Measurements from ENCODE around the gene CCDC68.

The CCDC68 gene

GRCh38 chr18:54878659-54879358, 80.5 kb downstream of the CCDC68 start:
- Histone ChIP-seq H3K36me3 (ENCODE audit: control insufficient read depth, insufficient read depth, low read length) (no peaks in the 10 kb centered on the region), H3K4me3 (ENCODE audit: low read length) (no peak overlapping the region), H3K4me1 (ENCODE audit: control insufficient read depth, insufficient read depth, low read length) (no peaks in the 10 kb centered on the region), H3K27me3 (ENCODE audit: control insufficient read depth, insufficient read depth, low read length) (no peaks in the 10 kb centered on the region), H3K27ac (ENCODE audit: low read length) (no peak overlapping the region), H3K9me3 (ENCODE audit: control insufficient read depth, insufficient read depth, low read length) (no peaks in the 10 kb centered on the region)
- WGBS (ENCODE audit: insufficient coverage, insufficient read length), result no CpG with 5 or more reads among the region's 3 CpGs
- no peak for DNase-seq (ENCODE audit: low read depth, low spot score)

GRCh38 chr18:54878159-54878622, 81.1 kb downstream of the CCDC68 start:
- Histone ChIP-seq H3K4me1 (ENCODE audit: control insufficient read depth, insufficient read depth, low read length) (no peaks in the 10 kb centered on the region), H3K4me3 (ENCODE audit: low read length) (no peak overlapping the region), H3K36me3 (ENCODE audit: control insufficient read depth, insufficient read depth, low read length) (no peaks in the 10 kb centered on the region), H3K27me3 (ENCODE audit: control insufficient read depth, insufficient read depth, low read length) (no peaks in the 10 kb centered on the region), H3K27ac (ENCODE audit: low read length) (no peak overlapping the region), H3K9me3 (ENCODE audit: control insufficient read depth, insufficient read depth, low read length) (no peaks in the 10 kb centered on the region)
- no CpG with 5 or more reads among the region's 2 CpGs for WGBS (ENCODE audit: insufficient coverage, insufficient read length)
- no peak for DNase-seq (ENCODE audit: low read depth, low spot score)

- H3K4me1 ChIP-seq (ENCODE audit: control insufficient read depth, insufficient read depth, low read length), result no peaks in the 10 kb centered on the region
- H3K4me3 ChIP-seq (ENCODE audit: low read length), result no peak overlapping the region
- H3K9me3 ChIP-seq (ENCODE audit: control insufficient read depth, insufficient read depth, low read length), result no peaks in the 10 kb centered on the region
- no peak overlapping the region for H3K27ac ChIP-seq (ENCODE audit: low read length)
- H3K36me3 ChIP-seq (ENCODE audit: control insufficient read depth, insufficient read depth, low read length), result no peaks in the 10 kb centered on the region
- no CpG with 5 or more reads among the region's 1 CpG for WGBS (ENCODE audit: insufficient coverage, insufficient read length)
- H3K27me3 ChIP-seq (ENCODE audit: control insufficient read depth, insufficient read depth, low read length), result no peaks in the 10 kb centered on the region
- DNase-seq (ENCODE audit: low read depth, low spot score), result no peak
These were observed 82.2 kb downstream of the CCDC68 start for GRCh38 chr18:54877076-54877475.

GRCh38 chr18:54875063-54875462, 84.2 kb downstream of the CCDC68 start:
- DNase-seq (ENCODE audit: low read depth, low spot score), result no peak
- no peaks in the 10 kb centered on the region for H3K36me3 ChIP-seq (ENCODE audit: control insufficient read depth, insufficient read depth, low read length)
- no peaks in the 10 kb centered on the region for H3K4me1 ChIP-seq (ENCODE audit: control insufficient read depth, insufficient read depth, low read length)
- no CpG with 5 or more reads among the region's 3 CpGs for WGBS (ENCODE audit: insufficient coverage, insufficient read length)
- no peaks in the 10 kb centered on the region for H3K27me3 ChIP-seq (ENCODE audit: control insufficient read depth, insufficient read depth, low read length)
- H3K4me3 ChIP-seq (ENCODE audit: low read length), result no peak overlapping the region
- H3K27ac ChIP-seq (ENCODE audit: low read length), result no peak overlapping the region
- no peaks in the 10 kb centered on the region for H3K9me3 ChIP-seq (ENCODE audit: control insufficient read depth, insufficient read depth, low read length)

- no peaks in the 10 kb centered on the region for H3K36me3 ChIP-seq (ENCODE audit: control insufficient read depth, insufficient read depth, low read length)
These were observed 85.4 kb downstream of the CCDC68 start for GRCh38 chr18:54873884-54874255.

GRCh38 chr18:54872681-54873080, 86.6 kb downstream of the CCDC68 start:
- H3K9me3 ChIP-seq (ENCODE audit: control insufficient read depth, insufficient read depth, low read length), result no peaks in the 10 kb centered on the region

More at GRCh38 chr18:54873884-54874255, 85.4 kb downstream of the CCDC68 start:
- H3K27me3 ChIP-seq (ENCODE audit: control insufficient read depth, insufficient read depth, low read length), result no peaks in the 10 kb centered on the region
- H3K9me3 ChIP-seq (ENCODE audit: control insufficient read depth, insufficient read depth, low read length), result no peaks in the 10 kb centered on the region
- no peaks in the 10 kb centered on the region for H3K4me1 ChIP-seq (ENCODE audit: control insufficient read depth, insufficient read depth, low read length)
- DNase-seq (ENCODE audit: low read depth, low spot score), result no peak
- no peak overlapping the region for H3K4me3 ChIP-seq (ENCODE audit: low read length)
- no CpG with 5 or more reads among the region's 2 CpGs for WGBS (ENCODE audit: insufficient coverage, insufficient read length)
- H3K27ac ChIP-seq (ENCODE audit: low read length), result no peak overlapping the region

GRCh38 chr18:54871231-54871630, 88.0 kb downstream of the CCDC68 start:
- DNase-seq (ENCODE audit: low read depth, low spot score), result no peak
- Histone ChIP-seq H3K36me3 (ENCODE audit: control insufficient read depth, insufficient read depth, low read length) (no peaks in the 10 kb centered on the region), H3K4me1 (ENCODE audit: control insufficient read depth, insufficient read depth, low read length) (no peaks in the 10 kb centered on the region), H3K4me3 (ENCODE audit: low read length) (no peak overlapping the region), H3K27me3 (ENCODE audit: control insufficient read depth, insufficient read depth, low read length) (no peaks in the 10 kb centered on the region), H3K27ac (ENCODE audit: low read length) (no peak overlapping the region), H3K9me3 (ENCODE audit: control insufficient read depth, insufficient read depth, low read length) (no peaks in the 10 kb centered on the region)
- WGBS (ENCODE audit: insufficient coverage, insufficient read length), result no CpG with 5 or more reads among the region's 6 CpGs

More at GRCh38 chr18:54872681-54873080, 86.6 kb downstream of the CCDC68 start:
- no peak overlapping the region for H3K27ac ChIP-seq (ENCODE audit: low read length)
- no peak for DNase-seq (ENCODE audit: low read depth, low spot score)
- H3K4me3 ChIP-seq (ENCODE audit: low read length), result no peak overlapping the region
- H3K27me3 ChIP-seq (ENCODE audit: control insufficient read depth, insufficient read depth, low read length), result no peaks in the 10 kb centered on the region
- WGBS (ENCODE audit: insufficient coverage, insufficient read length), result no CpG with 5 or more reads among the region's 1 CpG
- H3K4me1 ChIP-seq (ENCODE audit: control insufficient read depth, insufficient read depth, low read length), result no peaks in the 10 kb centered on the region
- no peaks in the 10 kb centered on the region for H3K36me3 ChIP-seq (ENCODE audit: control insufficient read depth, insufficient read depth, low read length)

- Histone ChIP-seq H3K36me3 (ENCODE audit: control insufficient read depth, insufficient read depth, low read length) (no peaks in the 10 kb centered on the region), H3K27ac (ENCODE audit: low read length) (no peak overlapping the region), H3K4me3 (ENCODE audit: low read length) (no peak overlapping the region), H3K4me1 (ENCODE audit: control insufficient read depth, insufficient read depth, low read length) (no peaks in the 10 kb centered on the region), H3K27me3 (ENCODE audit: control insufficient read depth, insufficient read depth, low read length) (no peaks in the 10 kb centered on the region), H3K9me3 (ENCODE audit: control insufficient read depth, insufficient read depth, low read length) (no peaks in the 10 kb centered on the region)
- no peak for DNase-seq (ENCODE audit: low read depth, low spot score)
- no CpG with 5 or more reads among the region's 5 CpGs for WGBS (ENCODE audit: insufficient coverage, insufficient read length)
These were observed 92.1 kb downstream of the CCDC68 start for GRCh38 chr18:54867131-54867530.

- no peak overlapping the region for H3K4me3 ChIP-seq (ENCODE audit: low read length)
- no peaks in the 10 kb centered on the region for H3K27me3 ChIP-seq (ENCODE audit: control insufficient read depth, insufficient read depth, low read length)
- no peaks in the 10 kb centered on the region; the same call in 1 of the 2 replicates for H3K4me1 ChIP-seq (ENCODE audit: control insufficient read depth, insufficient read depth, low read length)
- H3K9me3 ChIP-seq (ENCODE audit: control insufficient read depth, insufficient read depth, low read length), result no peaks in the 10 kb centered on the region
- no peak for DNase-seq (ENCODE audit: low read depth, low spot score)
- H3K36me3 ChIP-seq (ENCODE audit: control insufficient read depth, insufficient read depth, low read length), result no peaks in the 10 kb centered on the region
- whole genome bisulfite sequencing (ENCODE audit: insufficient coverage, insufficient read length), result no CpG with 5 or more reads among the region's 1 CpG
- no peak overlapping the region for H3K27ac ChIP-seq (ENCODE audit: low read length)
These were observed 98.3 kb downstream of the CCDC68 start for GRCh38 chr18:54860941-54861340.

GRCh38 chr18:54859667-54860421, 99.4 kb downstream of the CCDC68 start:
- Histone ChIP-seq H3K27ac (ENCODE audit: low read length) (no peak overlapping the region), H3K9me3 (ENCODE audit: control insufficient read depth, insufficient read depth, low read length) (no peaks in the 10 kb centered on the region), H3K4me1 (ENCODE audit: control insufficient read depth, insufficient read depth, low read length) (peaks cover 1% of the 10 kb centered on the region; the same call in 1 of the 2 replicates), H3K36me3 (ENCODE audit: control insufficient read depth, insufficient read depth, low read length) (no peaks in the 10 kb centered on the region), H3K27me3 (ENCODE audit: control insufficient read depth, insufficient read depth, low read length) (no peaks in the 10 kb centered on the region), H3K4me3 (ENCODE audit: low read length) (no peak overlapping the region)
- no CpG with 5 or more reads among the region's 9 CpGs for WGBS (ENCODE audit: insufficient coverage, insufficient read length)
- no peak for DNase-seq (ENCODE audit: low read depth, low spot score)

Data from iPS DF 6.9 (cell line).